GM23248 (cell line): ENCODE results near the gene NMUR1. TPM values are rescaled to one million over a fixed set of nuclear protein-coding genes. Genes with fewer than 3 reads are reported as not detected.

ENCODE experiments used
- DNase-seq: peaks from one replicate; pipeline ENCODE4 v3.0.0-alpha.2; 2015
- H2AFZ ChIP-seq: fragments of 200-600 bp; sonication (generic); 2 replicates; pipeline ENCODE4 v1.6.1; 2016; ENCODE audit warnings: antibody characterized with exemption
- H3F3A ChIP-seq: fragments of 200-600 bp; sonication (generic); 2 replicates; pipeline ENCODE4 v1.6.1; 2016; ENCODE audit warnings: mild to moderate bottlenecking, antibody characterized with exemption, mixed run types; ENCODE audit not compliant: insufficient read depth
- H3K27ac ChIP-seq: fragments of 200-600 bp; sonication (generic); 2 replicates; pipeline ENCODE4 v1.5.1; 2016; ENCODE audit warnings: mild to moderate bottlenecking
- H3K27me3 ChIP-seq: fragments of 200-600 bp; sonication (generic); replicated peaks from 2 replicates; pipeline ENCODE4 v1.6.1; 2016; ENCODE audit warnings: mild to moderate bottlenecking; ENCODE audit not compliant: insufficient read depth
- H3K36me3 ChIP-seq: fragments of 200-600 bp; sonication (generic); 2 replicates; pipeline ENCODE4 v1.6.1; 2016; ENCODE audit warnings: low read depth, mild to moderate bottlenecking
- H3K4me1 ChIP-seq: fragments of 200-600 bp; sonication (generic); 2 replicates; pipeline ENCODE4 v1.6.1; 2016; ENCODE audit warnings: mild to moderate bottlenecking; ENCODE audit not compliant: insufficient read depth
- H3K4me2 ChIP-seq: fragments of 200-600 bp; sonication (generic); one replicate; pipeline ENCODE4 v1.6.1; 2016; ENCODE audit warnings: mild to moderate bottlenecking; ENCODE audit not compliant: unreplicated experiment
- H3K4me3 ChIP-seq: fragments of 200-600 bp; sonication (generic); 2 replicates; pipeline ENCODE4 v1.5.1; 2016; ENCODE audit warnings: mild to moderate bottlenecking
- H3K79me2 ChIP-seq: fragments of 200-600 bp; sonication (generic); 2 replicates; pipeline ENCODE4 v1.6.1; 2016; ENCODE audit warnings: mild to moderate bottlenecking; ENCODE audit not compliant: insufficient read depth
- H3K9ac ChIP-seq: fragments of 200-600 bp; sonication (generic); 2 replicates; pipeline ENCODE4 v1.6.1; 2016; ENCODE audit warnings: mild to moderate bottlenecking
- H3K9me2 ChIP-seq: fragments of 200-600 bp; sonication (generic); 2 replicates; pipeline ENCODE4 v1.6.1; 2016; ENCODE audit warnings: mixed run types, mild to moderate bottlenecking, moderate library complexity; ENCODE audit not compliant: insufficient read depth
- H3K9me3 ChIP-seq: fragments of 200-600 bp; sonication (generic); one replicate; pipeline ENCODE4 v1.6.1; 2017; ENCODE audit warnings: low read depth
- H4K20me1 ChIP-seq: fragments of 200-600 bp; sonication (generic); 2 replicates; pipeline ENCODE4 v1.6.0; 2016; ENCODE audit not compliant: insufficient read depth
- EZH2 ChIP-seq: fragments of 200-600 bp; sonication (generic); IDR thresholded peaks from 2 replicates; pipeline ENCODE4 v1.6.1; 2018; ENCODE audit warnings: antibody characterized with exemption, mild to moderate bottlenecking; ENCODE audit not compliant: insufficient read depth, poor library complexity, severe bottlenecking
- EZH2phosphoT487 ChIP-seq: fragments of 200-600 bp; sonication (generic); IDR thresholded peaks from 2 replicates; pipeline ENCODE4 v1.6.1; 2018; ENCODE audit warnings: antibody characterized with exemption, moderate library complexity, mild to moderate bottlenecking, low read depth; ENCODE audit not compliant: insufficient read depth
- WGBS, 2 experiments: methylation state at CpG; one replicate each; pipeline ENCODE4 v1.1.6; 2015 to 2017; ENCODE audit warnings: low lambda C conversion rate in 2 of 2, low coverage in 1 of 2; ENCODE audit errors: missing lambda C conversion rate in 2 of 2; 5-methylcytosine and 5-hydroxymethylcytosine counted together
- in situ Hi-C: fragments of 300-500 bp; cut with MboI; formaldehyde crosslinking; loops from 2 replicates; pipeline ENCODE4 v1.15.0; 2020
- polyA plus RNA-seq: library from polyadenylated mRNA; unstranded; fragments of >200 nt; fragmentation: Nextera tagmentation; extraction: Ambion mirVana; gene quantifications from 2 replicates; pipeline ENCODE4 v1.2.1, GENCODE V29; 2016
- total RNA-seq: library from RNA; depleted of rRNA; stranded (reverse); fragments of >200 nt; shearing (Covaris generic); gene quantifications from 2 replicates; pipeline ENCODE4 v1.2.3, GENCODE V29; 2014

Gene NMUR1
- total and polyA plus RNA-seq, 2 experiments from 2014 or later = not detected

- no peaks in the 10 kb centered on the region for H3K9me3 ChIP-seq
- H3K79me2 ChIP-seq = no peaks in the 10 kb centered on the region
- no peak for DNase-seq
- no peaks in the 10 kb centered on the region for H3K27me3 ChIP-seq
- H3F3A ChIP-seq = no peaks in the 10 kb centered on the region
- H4K20me1 ChIP-seq = no peaks in the 10 kb centered on the region
- H3K36me3 ChIP-seq = no peaks in the 10 kb centered on the region
- in situ Hi-C loops = no loop called here
- H3K4me1 ChIP-seq = peaks cover 7% of the 10 kb centered on the region; the same call in 1 of the 2 replicates
- H3K4me3 ChIP-seq = no peak overlapping the region
- H2AFZ ChIP-seq = no peak overlapping the region
- 69 to 81% methylated on average over 5 of the region's 5 CpGs for WGBS, 2 experiments
- no peak overlapping the region for H3K4me2 ChIP-seq
- H3K27ac ChIP-seq = no peak overlapping the region
- H3K9me2 ChIP-seq = no peaks in the 10 kb centered on the region
- no peak overlapping the region for H3K9ac ChIP-seq
- TF ChIP-seq EZH2phosphoT487 (no peak), EZH2 (no peak)
These were observed 18.0 kb downstream of the NMUR1 start for GRCh38 chr2:231512222-231512621.

- WGBS, 2 experiments = 91 to 95% methylated on average over 3 of the region's 3 CpGs
- in situ Hi-C loops = no loop called here
- no peak overlapping the region for H3K27ac ChIP-seq
These were observed 26.5 kb downstream of the NMUR1 start for GRCh38 chr2:231503766-231504165.

GRCh38 chr2:231502596-231502995 lies 27.6 kb downstream of the NMUR1 start:
- Histone ChIP-seq H3K9me2 (no peaks in the 10 kb centered on the region), H3K4me2 (no peak overlapping the region), H3K9me3 (no peaks in the 10 kb centered on the region), H3K36me3 (no peaks in the 10 kb centered on the region), H3K4me1 (no peaks in the 10 kb centered on the region), H4K20me1 (no peaks in the 10 kb centered on the region), H3K27ac (no peak overlapping the region), H3K9ac (no peak overlapping the region), H2AFZ (no peak overlapping the region), H3F3A (no peaks in the 10 kb centered on the region), H3K79me2 (no peaks in the 10 kb centered on the region), H3K4me3 (no peak overlapping the region), H3K27me3 (no peaks in the 10 kb centered on the region)
- no peak for TF ChIP-seq EZH2
- no peak for TF ChIP-seq EZH2phosphoT487
- no peak for DNase-seq
- in situ Hi-C loops = no loop called here

More at GRCh38 chr2:231503766-231504165, 26.5 kb downstream of the NMUR1 start:
- no peaks in the 10 kb centered on the region for H3K9me2 ChIP-seq
- no peak overlapping the region for H3K4me2 ChIP-seq
- H3F3A ChIP-seq = no peaks in the 10 kb centered on the region
- no peaks in the 10 kb centered on the region for H3K36me3 ChIP-seq
- H3K79me2 ChIP-seq = no peaks in the 10 kb centered on the region
- H4K20me1 ChIP-seq = no peaks in the 10 kb centered on the region
- no peaks in the 10 kb centered on the region for H3K27me3 ChIP-seq
- no peak overlapping the region for H2AFZ ChIP-seq
- DNase-seq = no peak
- no peaks in the 10 kb centered on the region for H3K9me3 ChIP-seq
- no peak overlapping the region for H3K4me3 ChIP-seq
- H3K9ac ChIP-seq = no peak overlapping the region
- H3K4me1 ChIP-seq = no peaks in the 10 kb centered on the region
- no peak for TF ChIP-seq EZH2
- TF ChIP-seq EZH2phosphoT487 = no peak

- WGBS, 2 experiments = 92 to 100% methylated on average over 1 of the region's 1 CpG
- in situ Hi-C loops = no loop called here
- Histone ChIP-seq H3K27ac (no peak overlapping the region), H3K79me2 (no peaks in the 10 kb centered on the region), H3K9me3 (no peaks in the 10 kb centered on the region), H3K9me2 (no peaks in the 10 kb centered on the region), H3K27me3 (no peaks in the 10 kb centered on the region), H4K20me1 (no peaks in the 10 kb centered on the region), H3K4me1 (no peaks in the 10 kb centered on the region), H3K4me2 (no peak overlapping the region), H3K4me3 (no peak overlapping the region), H3K36me3 (no peaks in the 10 kb centered on the region), H2AFZ (no peak overlapping the region), H3F3A (no peaks in the 10 kb centered on the region), H3K9ac (no peak overlapping the region)
- TF ChIP-seq EZH2phosphoT487 = no peak
- TF ChIP-seq EZH2 = no peak
- DNase-seq = no peak
These were observed 32.6 kb downstream of the NMUR1 start for GRCh38 chr2:231497651-231498050.

GRCh38 chr2:231494669-231495068 lies 35.6 kb downstream of the NMUR1 start:
- Histone ChIP-seq H3K79me2 (no peaks in the 10 kb centered on the region), H3K9ac (no peak overlapping the region), H2AFZ (no peak overlapping the region), H4K20me1 (no peaks in the 10 kb centered on the region), H3K36me3 (no peaks in the 10 kb centered on the region), H3K9me2 (no peaks in the 10 kb centered on the region), H3K27ac (no peak overlapping the region), H3K27me3 (no peaks in the 10 kb centered on the region), H3K9me3 (no peaks in the 10 kb centered on the region), H3K4me1 (no peaks in the 10 kb centered on the region), H3K4me3 (no peak overlapping the region), H3F3A (no peaks in the 10 kb centered on the region), H3K4me2 (no peak overlapping the region)
- in situ Hi-C loops = no loop called here
- no peak for DNase-seq
- TF ChIP-seq EZH2phosphoT487 = no peak
- TF ChIP-seq EZH2 = no peak
- 77 to 79% methylated on average over 3 of the region's 3 CpGs for WGBS, 2 experiments
